H1 (cell line): Measurements from ENCODE around the gene ASTN1. TPM values are rescaled to one million over a fixed set of nuclear protein-coding genes. Genes with fewer than 3 reads are reported as not detected.

Experiments
- CTCF ChIA-PET: fragments of 300-600 bp; sonication (Branson Sonifier 250); formaldehyde crosslinking; loops from one replicate; lab custom pipeline; 2021; ENCODE audit not compliant: partially characterized antibody; lab: Charles Lee
- POLR2A ChIA-PET: fragments of 300-600 bp; sonication (Branson Sonifier 250); formaldehyde crosslinking; loops from one replicate; lab custom pipeline; 2021; ENCODE audit warnings: inconsistent platforms; ENCODE audit not compliant: partially characterized antibody; lab: Charles Lee
- DNase-seq, 2 experiments: peaks; one replicate each; pipeline versions ENCODE4 v3.0.0 to v3.0.0-alpha.2; 2010 to 2022; ENCODE audit warnings: low spot score in 2 of 2, low read depth in 1 of 2, mixed read lengths in 1 of 2
- FAIRE-seq: peaks from 2 replicates; lab custom pipeline; 2011; peaks lifted over from hg19 to GRCh38; lab: Jason Lieb, UNC
- H2AFZ ChIP-seq: 2 replicates; pipeline ENCODE4 v1.8.1; 2012; ENCODE audit warnings: low read length, inconsistent platforms
- H2AK5ac ChIP-seq: 2 replicates; pipeline ENCODE4 v1.6.1; 2013; ENCODE audit warnings: low read depth, low read length
- H2BK120ac ChIP-seq: replicated peaks from 2 replicates; pipeline ENCODE3; 2013; ENCODE audit warnings: low read depth, low read length, inconsistent platforms
- H2BK12ac ChIP-seq: 2 replicates; pipeline ENCODE4 v1.6.1; 2013; ENCODE audit warnings: low read depth, low read length
- H2BK15ac ChIP-seq: 2 replicates; pipeline ENCODE4 v1.6.1; 2013; ENCODE audit warnings: low read length
- H2BK20ac ChIP-seq: 2 replicates; pipeline ENCODE4 v1.6.1; 2013; ENCODE audit warnings: low read length
- H2BK5ac ChIP-seq: 2 replicates; pipeline ENCODE4 v1.6.1; 2013; ENCODE audit warnings: low read depth, low read length
- H3K14ac ChIP-seq: 2 replicates; pipeline ENCODE4 v1.6.1; 2013; ENCODE audit warnings: inconsistent platforms; ENCODE audit not compliant: insufficient read length
- H3K18ac ChIP-seq: 2 replicates; pipeline ENCODE4 v1.6.1; 2013; ENCODE audit warnings: low read length; ENCODE audit errors: extremely low read depth
- H3K23ac ChIP-seq: 2 replicates; pipeline ENCODE4 v1.6.1; 2013; ENCODE audit warnings: inconsistent platforms; ENCODE audit not compliant: insufficient read length
- H3K23me2 ChIP-seq: 2 replicates; pipeline ENCODE4 v1.6.1; 2013; ENCODE audit warnings: low read depth, low read length
- H3K27ac ChIP-seq: 2 replicates; pipeline ENCODE4 v1.6.1; 2011; ENCODE audit warnings: low read depth, low read length, inconsistent platforms
- H3K27me3 ChIP-seq, 4 experiments: replicated peaks in 1 of 4; 1 replicate in 1 of 4; 2 replicates in 3 of 4; pipeline versions ENCODE4 v1.6.1 to v1.8.1; 2011 to 2013; ENCODE audit warnings: low read length in 3 of 4, mild to moderate bottlenecking in 3 of 4, inconsistent platforms in 2 of 4, mixed read lengths in 2 of 4, moderate library complexity in 1 of 4; ENCODE audit not compliant: control insufficient read depth in 3 of 4, insufficient read depth in 3 of 4; ENCODE audit errors: extremely low read depth in 1 of 4
- H3K36me3 ChIP-seq, 4 experiments: 2 replicates each; pipeline versions ENCODE4 v1.6.1 to v1.8.1; 2011 to 2013; ENCODE audit warnings: mild to moderate bottlenecking in 4 of 4, low read length in 3 of 4, moderate library complexity in 2 of 4, control low read depth in 1 of 4, inconsistent platforms in 1 of 4; ENCODE audit not compliant: insufficient read depth in 4 of 4, control insufficient read depth in 2 of 4
- H3K4ac ChIP-seq: replicated peaks from 2 replicates; pipeline ENCODE3; 2013; ENCODE audit warnings: low read length, low read depth, mixed read lengths, inconsistent platforms; ENCODE audit not compliant: insufficient read length
- H3K4me1 ChIP-seq, 4 experiments: replicated peaks in 1 of 4; 1 replicate in 1 of 4; 2 replicates in 3 of 4; pipeline versions ENCODE4 v1.6.1 to v1.8.1; 2011 to 2013; ENCODE audit warnings: low read length in 3 of 4, inconsistent platforms in 2 of 4, mixed read lengths in 1 of 4; ENCODE audit not compliant: insufficient read depth in 4 of 4, control insufficient read depth in 3 of 4
- H3K4me2 ChIP-seq, 2 experiments: 2 replicates each; pipeline versions ENCODE4 v1.6.1 to v1.8.1; 2011 to 2013; ENCODE audit warnings: low read depth in 2 of 2, low read length in 2 of 2, control low read depth in 1 of 2, inconsistent platforms in 1 of 2, mild to moderate bottlenecking in 1 of 2; ENCODE audit not compliant: insufficient read depth in 1 of 2
- H3K4me3 ChIP-seq, 4 experiments: fragments of 200-600, 300-600 bp in 1 of 4; sonication (generic), shearing (Covaris generic), sonication (Bioruptor Twin) in 1 of 4; 2 replicates each; pipeline versions ENCODE4 v1.5.1 to v1.8.1; 2011 to 2016; ENCODE audit warnings: low read length in 4 of 4, low read depth in 3 of 4, control low read depth in 2 of 4, inconsistent platforms in 2 of 4, mild to moderate bottlenecking in 2 of 4, mixed read lengths in 1 of 4, moderate library complexity in 1 of 4; ENCODE audit not compliant: insufficient read depth in 2 of 4; ENCODE audit errors: extremely low read depth in 1 of 4
- H3K56ac ChIP-seq: replicated peaks from 2 replicates; pipeline ENCODE3; 2013; ENCODE audit warnings: low read depth, mild to moderate bottlenecking, mixed read lengths, low read length, inconsistent platforms; ENCODE audit not compliant: insufficient read length
- H3K79me1 ChIP-seq: 2 replicates; pipeline ENCODE4 v1.6.1; 2013; ENCODE audit warnings: low read depth, low read length, control low read depth
- H3K79me2 ChIP-seq, 2 experiments: 2 replicates each; pipeline versions ENCODE4 v1.6.1 to v1.8.1; 2012 to 2013; ENCODE audit warnings: low read length in 2 of 2, mild to moderate bottlenecking in 2 of 2, inconsistent platforms in 1 of 2; ENCODE audit not compliant: insufficient read depth in 2 of 2, control insufficient read depth in 1 of 2
- H3K9ac ChIP-seq, 4 experiments: replicated peaks in 1 of 4; 1 replicate in 1 of 4; 2 replicates in 3 of 4; pipeline versions ENCODE4 v1.6.1 to v1.8.1; 2011 to 2013; ENCODE audit warnings: low read depth in 3 of 4, low read length in 3 of 4, control low read depth in 2 of 4, mild to moderate bottlenecking in 2 of 4, moderate library complexity in 2 of 4, inconsistent platforms in 1 of 4; ENCODE audit errors: extremely low read depth in 1 of 4
- H3K9me3 ChIP-seq, 2 experiments: 2 replicates each; pipeline versions ENCODE4 v1.6.1 to v1.8.1; 2012 to 2013; ENCODE audit warnings: mild to moderate bottlenecking in 2 of 2, moderate library complexity in 2 of 2, control low read depth in 1 of 2, inconsistent platforms in 1 of 2, low read depth in 1 of 2, low read length in 1 of 2, mixed read lengths in 1 of 2; ENCODE audit not compliant: insufficient read depth in 2 of 2
- H4K20me1 ChIP-seq, 2 experiments: replicated peaks in 1 of 2; 2 replicates each; pipeline versions ENCODE3 to v1.8.1; 2011 to 2013; ENCODE audit warnings: inconsistent platforms in 2 of 2, low read length in 2 of 2, mild to moderate bottlenecking in 1 of 2; ENCODE audit not compliant: insufficient read depth in 2 of 2, control insufficient read depth in 1 of 2
- H4K5ac ChIP-seq: 2 replicates; pipeline ENCODE4 v1.6.1; 2013; ENCODE audit warnings: low read length, low read depth, mixed read lengths, inconsistent platforms; ENCODE audit not compliant: insufficient read length
- H4K8ac ChIP-seq: 2 replicates; pipeline ENCODE4 v1.8.0; 2013; ENCODE audit warnings: mild to moderate bottlenecking, moderate library complexity, low read length, inconsistent platforms; ENCODE audit not compliant: insufficient read depth; ENCODE audit errors: extremely low read depth
- H4K91ac ChIP-seq: replicated peaks from 2 replicates; pipeline ENCODE3; 2013; ENCODE audit warnings: low read length, mixed read lengths, inconsistent platforms; ENCODE audit not compliant: insufficient read length
- CHD1 ChIP-seq: IDR thresholded peaks from 2 replicates; pipeline ENCODE4 v1.6.1; 2012; ENCODE audit warnings: low read depth, low read length, improper control_type of control experiment
- CHD2 ChIP-seq: IDR thresholded peaks from 2 replicates; pipeline ENCODE4 v1.6.1; 2012; ENCODE audit warnings: low read length, improper control_type of control experiment
- SIX5 ChIP-seq: IDR thresholded peaks from 2 replicates; pipeline ENCODE4 v1.6.1; 2011; ENCODE audit warnings: mild to moderate bottlenecking, low read depth, low read length
- polyA plus RNA-seq, 7 experiments: library from polyadenylated mRNA; depleted of rRNA in 3 of 7; stranded (reverse) in 5 of 7; unstranded in 2 of 7; fragments of >200 nt in 5 of 7; fragments of 200-250 nt in 2 of 7; gene quantifications; 1 replicate in 5 of 7; 2 replicates in 1 of 7; 4 replicates in 1 of 7; pipeline versions ENCODE4 v1.2.1 to v1.2.3, GENCODE V29; 2011 to 2013; ENCODE audit warnings: missing spikeins in 2 of 7, mixed read lengths in 2 of 7
- total RNA-seq: library from RNA; stranded (reverse); fragmentation: NEBNext Ultra II Directional; extraction: Animal tissue kit (Norgen Biotek cat#: 25700); gene quantifications from 2 replicates; pipeline ENCODE4 v1.2.1, GENCODE V29; 2021

ASTN1 gene
- total and polyA plus RNA-seq, 2 of the 8 experiments (the other 6 are each of a cell fraction or from before 2014, with no cell fraction given), result 2.9 to 4.1 TPM

GRCh38 chr1:177035586-177035985, 128.9 kb downstream of the ASTN1 start:
- Histone ChIP-seq H3K27ac (no peak overlapping the region), H2BK15ac (no peak overlapping the region), H2BK5ac (no peak overlapping the region), H3K4me1 (peaks cover 0 to 9% (median 3%) of the 10 kb centered on the region in 4 experiments; a peak in 2 of 7 replicates), H4K5ac (no peak overlapping the region), H3K9ac (no peak overlapping the region), H3K79me2 (no peaks in the 10 kb centered on the region), H2BK20ac (no peak overlapping the region)
- TF ChIP-seq CHD2, result no peak
- no peak for TF ChIP-seq SIX5
- no peak for TF ChIP-seq CHD1
- TF ChIP-seq, all 59 proteins: peak for 0
- H2AFZ ChIP-seq, result no peak overlapping the region
- no peak overlapping the region for H3K4me3 ChIP-seq
- no peak overlapping the region for H3K18ac ChIP-seq
- no peaks in the 10 kb centered on the region for H3K9me3 ChIP-seq
- no peak overlapping the region for H2BK120ac ChIP-seq
- ChIA-PET CTCF (interaction anchor here (1.1 to 2.0 kb wide), 3 partner anchors 8 to 86 kb away, joined by 4 to 6 read pairs (median 5); no protein-coding TSS in a partner anchor), POLR2A (interaction anchor here (1.6 kb wide), 1 partner anchor 128 kb away, joined by 4 read pairs; no protein-coding TSS in a partner anchor)
- no peak overlapping the region for H3K4me2 ChIP-seq
- no peak overlapping the region for H2BK12ac ChIP-seq
- H4K20me1 ChIP-seq, result no peaks in the 10 kb centered on the region
- no peak for FAIRE-seq
- no peak overlapping the region for H3K14ac ChIP-seq
- no peaks in the 10 kb centered on the region; a peak in 1 of 7 replicates for H3K27me3 ChIP-seq
- no peaks in the 10 kb centered on the region for H3K36me3 ChIP-seq
- no peak overlapping the region for H3K23ac ChIP-seq
- H3K4ac ChIP-seq, result no peak overlapping the region
- no peak overlapping the region for H2AK5ac ChIP-seq
- DNase-seq, result no peak
- H3K23me2 ChIP-seq, result no peaks in the 10 kb centered on the region
- H3K79me1 ChIP-seq, result no peaks in the 10 kb centered on the region
- H3K56ac ChIP-seq, result no peak overlapping the region
- H4K91ac ChIP-seq, result no peak overlapping the region
- H4K8ac ChIP-seq, result no peak overlapping the region
